WTC11 (cell line): ENCODE measurements around the gene RGS19. TPM values are rescaled to one million over a fixed set of nuclear protein-coding genes. Genes with fewer than 3 reads are reported as not detected.

Source experiments
- ATAC-seq: fragments of 200-7000 bp; cut with Tn5 transposase; 2 replicates; pipeline ENCODE4 v1.10.0; 2021; ENCODE audit warnings: mild to moderate bottlenecking, moderate library complexity
- CTCF ChIA-PET: fragments of 300-600 bp; sonication (Branson Sonifier 250); formaldehyde crosslinking; loops from one replicate; lab custom pipeline; 2021; ENCODE audit warnings: antibody characterized with exemption; lab: Charles Lee
- POLR2A ChIA-PET: fragments of 350-600 bp; sonication (Branson Sonifier 250); formaldehyde crosslinking; loops from one replicate; lab custom pipeline; 2021; ENCODE audit warnings: antibody characterized with exemption; lab: Charles Lee
- DNase-seq: peaks from one replicate; pipeline ENCODE4 v3.0.0; 2021; ENCODE audit warnings: low spot score
- H3K27ac Mint-ChIP-seq: 2 replicates; pipeline ENCODE4 v1.8.0; 2021; ENCODE audit warnings: mixed read lengths
- H3K27me3 Mint-ChIP-seq: 2 replicates; pipeline ENCODE4 v1.8.0; 2021; ENCODE audit warnings: low read depth, mild to moderate bottlenecking, moderate library complexity, mixed read lengths
- H3K36me3 Mint-ChIP-seq: 2 replicates; pipeline ENCODE4 v1.8.0; 2021; ENCODE audit warnings: mixed read lengths
- H3K4me1 Mint-ChIP-seq: 2 replicates; pipeline ENCODE4 v1.8.0; 2022; ENCODE audit warnings: mixed read lengths
- H3K4me3 Mint-ChIP-seq: 2 replicates; pipeline ENCODE4 v1.8.0; 2021; ENCODE audit warnings: mild to moderate bottlenecking, moderate library complexity, mixed read lengths
- H3K9me3 Mint-ChIP-seq: 2 replicates; pipeline ENCODE4 v1.8.0; 2021; ENCODE audit warnings: mixed read lengths
- ATF1 ChIP-seq: sonication (generic); formaldehyde crosslinking; IDR thresholded peaks from 2 replicates; pipeline ENCODE4 v1.8.1; 2023; ENCODE audit warnings: mild to moderate bottlenecking, moderate library complexity, missing genetic modification reagents
- CTCF ChIP-seq: fragments of 200-600 bp; IDR thresholded peaks from 2 replicates; pipeline ENCODE4 v1.8.0; 2022; ENCODE audit warnings: antibody characterized with exemption
- EMX1 ChIP-seq: fragments of 250-450 bp; sonication (Bioruptor Pico); IDR thresholded peaks from 2 replicates; pipeline ENCODE4 v1.8.0; 2021; ENCODE audit warnings: mild to moderate bottlenecking
- FOXK1 ChIP-seq: sonication (generic); formaldehyde crosslinking; IDR thresholded peaks from 2 replicates; pipeline ENCODE4 v1.8.0; 2022; ENCODE audit warnings: mild to moderate bottlenecking, moderate library complexity, missing genetic modification reagents
- HMGA2 ChIP-seq: fragments of 250-450 bp; sonication (Bioruptor Pico); IDR thresholded peaks from 2 replicates; pipeline ENCODE4 v1.4.0; 2021; ENCODE audit warnings: mild to moderate bottlenecking, moderate library complexity
- HMGXB4 ChIP-seq: sonication (generic); formaldehyde crosslinking; IDR thresholded peaks from 2 replicates; pipeline ENCODE4 v1.8.1; 2023; ENCODE audit warnings: mild to moderate bottlenecking, moderate library complexity, missing genetic modification reagents
- IRF2 ChIP-seq: sonication (generic); formaldehyde crosslinking; IDR thresholded peaks from 2 replicates; pipeline ENCODE4 v1.8.0; 2022; ENCODE audit warnings: low read depth, missing genetic modification reagents, borderline replicate concordance
- NFATC4 ChIP-seq: fragments of 250-450 bp; sonication (Bioruptor Pico); IDR thresholded peaks from 2 replicates; pipeline ENCODE4 v1.9.0; 2021; ENCODE audit warnings: mild to moderate bottlenecking
- NR2C2 ChIP-seq: sonication (generic); formaldehyde crosslinking; IDR thresholded peaks from 2 replicates; pipeline ENCODE4 v1.8.0; 2022; ENCODE audit warnings: mild to moderate bottlenecking, missing genetic modification reagents
- PRDM15 ChIP-seq: sonication (generic); formaldehyde crosslinking; IDR thresholded peaks from 2 replicates; pipeline ENCODE4 v1.8.0; 2022; ENCODE audit warnings: missing genetic modification reagents
- SMAD4 ChIP-seq: sonication (generic); formaldehyde crosslinking; IDR thresholded peaks from 2 replicates; pipeline ENCODE4 v1.8.0; 2022; ENCODE audit warnings: mild to moderate bottlenecking, missing genetic modification reagents
- TEAD1 ChIP-seq: sonication (generic); formaldehyde crosslinking; IDR thresholded peaks from 2 replicates; pipeline ENCODE4 v1.8.0; 2022; ENCODE audit warnings: mild to moderate bottlenecking, missing genetic modification reagents
- USF2 ChIP-seq: sonication (generic); formaldehyde crosslinking; IDR thresholded peaks from 2 replicates; pipeline ENCODE4 v1.8.1; 2023; ENCODE audit warnings: mild to moderate bottlenecking, missing genetic modification reagents, moderate library complexity
- ZBTB43 ChIP-seq: sonication (generic); formaldehyde crosslinking; IDR thresholded peaks from 2 replicates; pipeline ENCODE4 v1.8.1; 2023; ENCODE audit warnings: mild to moderate bottlenecking, missing genetic modification reagents
- ZNF121 ChIP-seq: sonication (generic); formaldehyde crosslinking; IDR thresholded peaks from 2 replicates; pipeline ENCODE4 v1.8.0; 2023; ENCODE audit warnings: missing genetic modification reagents
- ZNF232 ChIP-seq: sonication (generic); formaldehyde crosslinking; IDR thresholded peaks from 2 replicates; pipeline ENCODE4 v1.8.0; 2022; ENCODE audit warnings: mild to moderate bottlenecking, missing genetic modification reagents
- ZNF317 ChIP-seq: sonication (generic); formaldehyde crosslinking; IDR thresholded peaks from 2 replicates; pipeline ENCODE4 v1.8.1; 2023; ENCODE audit warnings: low read depth, mild to moderate bottlenecking, moderate library complexity, missing genetic modification reagents, borderline replicate concordance
- ZNF512 ChIP-seq: sonication (generic); formaldehyde crosslinking; IDR thresholded peaks from 2 replicates; pipeline ENCODE4 v1.8.1; 2022; ENCODE audit warnings: missing genetic modification reagents, borderline replicate concordance
- total RNA-seq: library from RNA; stranded (reverse); gene quantifications from 3 replicates; pipeline ENCODE4 v1.2.3, GENCODE V29; 2021

Gene RGS19
- total RNA-seq, 1 experiment from 2014 or later: 13.8 TPM

GRCh38 chr20:64074184-64074789, 5.0 kb downstream of the RGS19 start:
- DNase-seq (no peak), ATAC-seq (no peak)
- Mint-ChIP-seq H3K36me3 (no peaks in the 10 kb centered on the region), H3K4me1 (peaks cover 9% of the 10 kb centered on the region)
- CTCF ChIA-PET: interaction anchor here (0.9 to 1.2 kb wide), 2 partner anchors 28 to 46 kb away, joined by 3 to 4 read pairs; no protein-coding TSS in a partner anchor
- TF ChIP-seq TEAD1 (CRISPR knock-in tag) (no peak), ZBTB43 (CRISPR knock-in tag) (no peak), HMGXB4 (CRISPR knock-in tag) (no peak), ZNF512 (CRISPR knock-in tag) (no peak), CTCF (no peak), ZNF121 (no peak)
- TF ChIP-seq, all 79 proteins: peak for 0
- no peak overlapping the region for H3K4me3 Mint-ChIP-seq
- H3K27ac Mint-ChIP-seq: no peak overlapping the region
- H3K9me3 Mint-ChIP-seq: no peaks in the 10 kb centered on the region
- POLR2A ChIA-PET: no interaction called here
- no peaks in the 10 kb centered on the region; the same call in 1 of the 2 replicates for H3K27me3 Mint-ChIP-seq

- no peak for DNase-seq
- ChIA-PET POLR2A (no interaction called here), CTCF (interaction anchor here (0.9 to 1.3 kb wide), 4 partner anchors 29 to 93 kb away, joined by 3 to 4 read pairs (median 3); partner anchors contain the start of gene PRPF6)
- no peak overlapping the region for H3K4me3 Mint-ChIP-seq
- no peaks in the 10 kb centered on the region for H3K36me3 Mint-ChIP-seq
- H3K27me3 Mint-ChIP-seq: no peaks in the 10 kb centered on the region; the same call in 1 of the 2 replicates
- H3K9me3 Mint-ChIP-seq: no peaks in the 10 kb centered on the region
- no peak overlapping the region for H3K27ac Mint-ChIP-seq
- no peak for ATAC-seq
- H3K4me1 Mint-ChIP-seq: peaks cover 4% of the 10 kb centered on the region
- TF ChIP-seq HMGXB4 (CRISPR knock-in tag) (no peak), USF2 (CRISPR knock-in tag) (no peak), FOXK1 (CRISPR knock-in tag) (no peak), ZNF317 (CRISPR knock-in tag) (no peak), ZNF232 (CRISPR knock-in tag) (no peak), EMX1 (CRISPR knock-in tag) (no peak), HMGA2 (no peak), CTCF (no peak), NR2C2 (no peak), PRDM15 (no peak), IRF2 (CRISPR knock-in tag) (no peak), NFATC4 (no peak), ATF1 (CRISPR knock-in tag) (no peak), SMAD4 (CRISPR knock-in tag) (no peak)
These were observed 5.7 kb downstream of the RGS19 start for GRCh38 chr20:64073476-64074183.
